NCI-H446 (cell line): Measurements from ENCODE around the gene CNIH3.

ENCODE experiments used
- DNase-seq, 2 experiments: peaks; one replicate each; lab custom pipeline; 2025; lab: John Stamatoyannopoulos, UW

CNIH3 gene

DNA sequence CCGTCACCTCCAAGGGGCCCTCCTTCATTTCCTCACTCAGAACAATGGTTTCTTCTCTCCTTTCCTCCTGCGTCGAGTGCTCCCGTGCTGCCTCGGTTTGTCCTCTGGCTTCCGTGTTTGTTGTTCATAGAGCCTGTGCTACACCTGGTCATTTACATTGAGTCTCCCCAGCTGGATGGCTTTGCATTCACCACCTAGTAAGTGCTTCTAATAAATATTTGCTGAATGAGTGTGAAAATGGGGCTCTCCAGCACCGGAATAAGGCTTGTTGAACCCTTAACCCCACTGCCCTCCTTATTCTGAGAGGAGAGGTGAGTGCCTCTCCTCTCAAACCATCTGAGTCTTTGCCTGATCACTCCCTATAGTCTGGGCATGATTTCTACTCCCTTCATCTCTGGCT is 104.9 kb downstream of the CNIH3 start:
- no peak for DNase-seq

DNA sequence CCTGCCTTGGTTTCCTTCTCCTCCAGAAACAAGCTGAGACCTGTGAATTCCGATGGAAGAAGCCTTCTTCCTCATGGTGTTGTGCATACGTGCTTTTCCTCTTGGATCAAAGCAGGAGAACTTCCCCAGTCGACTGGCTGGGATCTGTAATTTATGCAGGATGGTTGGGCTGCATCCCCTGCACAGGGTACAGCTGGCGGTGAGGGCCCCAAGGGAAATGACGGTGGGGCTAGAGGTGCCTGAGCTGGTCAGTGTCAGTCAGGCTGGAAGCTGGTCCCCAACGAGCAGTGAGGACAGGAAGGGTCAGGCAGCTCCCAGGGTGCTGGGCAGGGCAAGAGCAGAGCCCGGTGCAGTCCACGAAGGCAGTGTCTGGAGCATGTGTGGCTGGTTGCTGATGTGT is 106.7 kb downstream of the CNIH3 start:
- no peak for DNase-seq

DNA sequence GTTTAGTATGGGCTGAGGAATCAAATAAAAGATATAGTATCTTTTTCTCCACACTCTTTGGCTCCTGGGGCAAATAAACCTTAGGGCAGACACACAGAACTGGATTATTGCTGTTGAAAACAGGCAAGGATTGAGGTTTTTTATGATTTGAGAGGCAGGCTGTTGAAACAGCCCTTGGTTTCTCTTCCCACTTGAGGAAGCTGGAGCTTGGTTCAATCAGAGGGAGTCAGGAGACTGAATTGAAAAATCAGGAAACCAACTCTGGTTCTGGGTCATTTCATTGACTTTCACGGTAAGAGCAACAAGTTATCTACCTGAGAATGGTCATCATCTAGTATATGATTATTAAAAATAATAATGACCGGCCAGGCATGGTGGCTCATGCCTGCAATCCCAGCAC is 108.4 kb downstream of the CNIH3 start:
- no peak for DNase-seq

DNA sequence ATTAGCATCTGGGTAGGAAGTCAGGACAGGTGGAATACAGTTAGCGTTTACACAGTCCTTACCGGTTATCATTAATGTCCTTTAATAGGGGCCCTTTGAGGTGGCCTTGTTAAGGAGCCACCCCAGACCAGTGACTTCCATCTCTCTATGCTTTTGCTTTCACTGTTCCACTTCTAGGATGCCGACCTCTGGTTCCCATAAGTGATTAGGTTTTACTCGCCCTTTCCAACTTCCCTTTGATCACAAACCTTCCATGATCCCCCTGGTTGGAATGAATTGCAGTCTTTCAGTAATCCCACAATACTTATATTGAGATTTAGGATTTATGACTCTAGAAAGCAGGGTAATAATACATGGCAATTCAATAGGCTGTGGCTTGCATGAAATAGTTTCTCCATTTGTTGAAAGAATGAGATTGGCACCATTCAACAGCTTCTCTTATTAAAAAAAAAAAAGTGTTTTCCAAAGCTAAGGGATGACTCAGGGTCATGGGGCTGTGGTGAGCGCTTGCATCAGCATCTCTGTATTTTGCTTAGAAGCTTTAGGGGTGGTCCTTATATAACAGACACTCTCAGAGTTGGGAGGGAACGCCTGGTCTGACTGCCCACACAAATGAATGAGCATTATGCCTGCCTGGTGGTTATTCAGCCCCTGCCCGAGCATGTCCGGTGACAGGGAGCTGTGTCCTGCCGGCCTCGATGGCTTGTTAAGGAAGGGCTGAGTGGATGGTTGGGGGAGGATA is 110.5 kb downstream of the CNIH3 start:
- no peak for DNase-seq

DNA sequence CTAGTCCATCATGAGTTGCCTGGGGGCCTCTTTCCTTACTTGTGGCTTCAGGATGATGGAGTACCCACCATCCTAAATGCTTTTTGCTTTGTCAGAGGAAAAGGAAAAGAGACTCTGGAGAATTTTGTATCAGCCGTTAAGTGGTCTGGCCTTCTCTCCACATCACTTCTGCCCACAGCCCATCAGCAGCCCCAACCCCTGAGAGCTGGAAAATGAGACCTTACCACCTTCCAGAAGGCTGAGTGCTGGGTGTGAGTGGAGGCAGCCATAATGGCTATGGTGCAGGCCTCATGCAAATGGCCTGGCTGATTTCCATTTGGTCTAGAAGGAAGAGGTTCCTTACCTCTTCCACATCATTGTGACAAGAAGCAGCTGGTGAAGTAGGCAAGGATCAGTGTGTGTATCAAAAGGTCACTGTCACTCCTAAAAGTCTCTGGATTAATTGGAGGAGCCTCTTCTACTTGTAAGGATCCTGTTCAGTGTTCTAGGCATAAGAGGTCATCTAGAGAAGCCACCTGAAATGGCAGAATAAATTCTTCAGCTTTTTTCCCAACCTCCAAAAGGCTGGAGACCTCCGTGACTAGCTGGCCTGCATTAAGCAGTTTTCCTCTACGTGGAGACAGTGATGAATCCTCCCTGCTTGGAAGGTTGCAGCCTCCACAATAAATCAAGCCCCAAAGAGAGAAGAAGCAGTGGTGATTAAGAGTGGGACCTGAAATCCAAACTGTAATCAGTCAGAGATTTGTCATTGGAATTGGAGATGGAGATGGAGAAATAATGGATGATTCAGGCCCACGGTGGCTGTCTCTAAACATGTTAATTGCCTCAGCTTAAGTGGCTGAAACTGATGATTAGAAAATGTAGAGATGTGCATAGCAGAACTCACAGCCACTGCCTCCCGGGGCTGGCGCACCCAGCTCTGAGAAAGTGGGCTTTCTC is 111.5 kb downstream of the CNIH3 start:
- no peak for DNase-seq

DNA sequence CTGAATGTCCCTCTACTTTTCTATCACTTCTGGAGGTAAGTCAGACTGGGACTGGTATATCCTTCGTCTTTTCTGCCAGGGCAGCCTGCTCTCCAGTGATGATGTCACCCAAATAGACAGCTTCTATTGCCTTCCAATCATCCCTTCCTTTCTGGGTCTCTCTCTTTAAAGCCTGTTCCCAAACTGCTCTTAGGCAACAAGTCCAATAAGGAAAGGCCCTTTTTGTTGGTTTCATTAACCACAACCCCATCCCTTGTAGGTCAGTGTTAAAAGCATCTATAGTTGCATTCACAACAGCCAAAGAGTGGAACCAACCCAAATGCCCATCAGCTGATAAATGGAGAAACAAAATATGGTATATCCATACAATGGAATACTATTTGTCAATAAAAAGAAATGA is 114.4 kb downstream of the CNIH3 start:
- DNase-seq = no peak

DNA sequence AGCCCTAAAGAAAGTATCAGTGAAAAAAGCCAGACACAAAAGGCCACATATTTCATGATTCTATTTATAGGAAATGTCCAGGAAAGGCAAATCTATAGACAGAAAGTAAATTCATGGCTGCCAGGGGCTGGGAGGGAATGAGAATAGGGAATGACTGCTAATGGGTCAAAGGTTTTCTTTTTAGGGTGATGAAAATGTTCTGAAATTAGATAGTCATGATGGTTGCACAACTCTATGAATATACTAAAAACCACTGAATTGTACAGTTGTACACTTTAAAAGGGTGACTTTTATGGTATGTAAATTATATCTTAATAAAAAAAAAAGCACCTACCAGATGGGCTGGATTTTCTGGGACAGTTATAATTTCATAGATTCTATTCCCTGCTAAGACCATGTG is 114.8 kb downstream of the CNIH3 start:
- DNase-seq = no peak

DNA sequence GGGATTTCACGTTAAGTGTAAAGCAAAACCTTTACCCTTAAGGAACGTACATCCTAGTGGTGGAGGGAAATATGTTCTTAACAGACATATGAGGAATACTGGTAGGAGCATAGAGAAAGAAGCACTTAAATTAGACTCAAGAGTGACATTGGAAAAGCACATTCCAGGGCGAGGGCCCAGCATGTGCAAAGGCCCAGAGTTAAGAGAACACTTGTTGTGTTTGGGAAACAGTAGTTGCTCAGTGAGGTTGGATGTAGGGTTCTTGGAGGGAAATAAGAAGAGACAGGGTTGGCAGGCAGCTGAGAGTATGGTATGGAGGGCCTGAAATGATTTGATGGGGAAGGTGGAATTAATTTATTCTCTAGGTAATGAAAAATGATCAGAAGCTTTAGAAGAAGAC is 115.5 kb downstream of the CNIH3 start:
- no peak for DNase-seq

DNA sequence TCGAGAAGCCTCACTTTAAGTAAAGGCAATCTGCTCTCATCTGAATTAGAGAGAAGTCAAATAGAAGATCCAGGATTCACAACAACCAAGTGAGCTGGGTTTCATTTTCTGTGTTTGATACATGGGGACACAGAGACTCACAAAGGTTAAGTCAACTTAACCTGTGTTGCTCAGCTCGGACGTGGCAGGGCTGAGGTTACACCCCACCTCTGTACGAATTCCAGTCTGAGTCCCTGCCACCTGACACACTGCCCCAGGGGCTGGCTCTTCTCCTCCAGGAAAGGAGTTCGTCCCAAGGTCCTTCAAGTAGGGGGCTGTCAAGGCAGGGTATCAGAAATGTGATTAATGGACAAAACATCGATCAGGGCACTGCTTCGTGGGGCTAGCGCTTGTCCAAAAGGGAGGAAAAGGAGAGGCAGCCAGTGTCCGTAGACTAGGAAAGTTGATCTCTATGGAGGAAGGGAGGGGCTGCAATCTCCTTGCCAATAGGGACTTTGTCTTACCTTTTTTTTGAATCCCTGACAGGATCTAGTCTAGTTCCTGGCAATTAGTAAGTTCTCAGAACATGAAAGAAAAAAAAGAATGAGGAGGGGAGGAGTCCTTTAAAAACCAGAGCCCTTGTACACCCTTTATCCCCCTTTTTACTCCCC is 116.4 kb downstream of the CNIH3 start:
- DNase-seq = no peak

DNA sequence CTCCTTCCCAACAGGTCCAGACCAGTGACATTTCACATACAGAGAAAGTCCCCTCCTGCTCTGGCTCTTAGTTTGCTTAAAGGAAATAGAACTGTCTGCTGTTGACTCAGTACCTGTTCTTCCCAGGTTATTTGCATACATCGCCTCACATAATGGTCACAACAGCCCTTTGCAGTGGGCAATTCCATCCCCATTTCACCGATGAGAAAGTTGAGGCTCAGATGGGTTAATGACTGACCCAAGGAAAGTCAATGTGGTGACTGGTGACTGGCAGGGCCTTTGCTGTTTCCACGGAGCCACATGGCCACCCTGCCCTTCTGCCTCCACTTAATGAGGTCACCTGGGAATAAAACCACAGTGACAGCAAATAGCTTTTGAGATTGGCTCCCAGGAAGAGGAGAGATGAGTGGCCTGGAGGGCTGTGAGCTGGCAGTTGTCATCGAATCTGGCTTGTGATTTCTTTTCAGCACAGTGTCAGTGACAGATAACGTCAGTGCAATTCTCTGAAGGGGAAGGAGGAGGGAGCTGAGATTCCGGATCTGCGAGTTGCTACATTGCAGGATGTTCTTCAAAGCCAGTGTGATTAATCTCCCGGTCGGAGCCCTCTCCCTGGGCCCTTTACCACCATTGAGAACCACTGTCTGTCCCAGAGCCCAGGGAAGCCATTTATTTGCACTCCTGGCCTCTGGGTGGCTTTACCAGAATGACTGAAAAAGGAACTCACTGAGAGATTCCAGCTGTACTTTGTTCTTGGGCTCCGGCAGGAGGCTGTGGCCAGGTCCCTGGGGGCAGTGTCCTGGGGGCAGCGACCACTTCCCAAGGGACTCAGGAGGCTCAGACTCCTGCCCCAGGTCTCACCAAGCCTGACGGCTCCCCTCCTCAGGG is 117.2 kb downstream of the CNIH3 start:
- no peak for DNase-seq

DNA sequence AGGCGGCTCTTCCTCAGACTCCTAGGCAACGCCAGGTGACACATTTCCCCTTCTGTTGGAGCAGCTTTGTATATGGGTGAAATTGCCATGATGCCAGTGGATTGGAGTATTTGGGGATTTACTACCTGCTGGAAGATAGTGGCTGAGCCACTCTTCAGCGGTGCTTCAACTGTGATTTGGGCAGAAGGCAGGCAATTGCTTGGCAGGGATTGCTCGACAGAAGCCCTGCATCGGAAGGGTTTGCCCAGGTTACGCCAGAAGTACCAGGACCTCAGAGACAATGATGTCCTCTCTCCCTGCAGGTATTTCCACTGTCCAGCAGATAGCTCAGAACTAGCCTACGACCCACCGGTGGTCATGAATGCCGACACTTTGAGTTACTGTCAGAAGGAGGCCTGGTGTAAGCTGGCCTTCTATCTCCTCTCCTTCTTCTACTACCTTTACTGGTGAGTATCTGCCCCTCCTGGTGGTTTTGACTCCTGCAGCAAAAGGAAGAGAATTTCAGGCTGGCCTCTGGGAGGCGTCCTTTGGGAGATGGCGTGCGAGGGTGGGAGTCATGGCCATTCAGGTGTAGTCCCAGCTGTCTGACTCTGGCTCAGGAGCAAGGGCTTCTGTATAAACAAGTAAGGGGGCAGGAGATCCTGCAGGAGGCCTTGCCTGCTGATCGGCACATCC is 118.3 kb downstream of the CNIH3 start:
- DNase-seq = no peak

DNA sequence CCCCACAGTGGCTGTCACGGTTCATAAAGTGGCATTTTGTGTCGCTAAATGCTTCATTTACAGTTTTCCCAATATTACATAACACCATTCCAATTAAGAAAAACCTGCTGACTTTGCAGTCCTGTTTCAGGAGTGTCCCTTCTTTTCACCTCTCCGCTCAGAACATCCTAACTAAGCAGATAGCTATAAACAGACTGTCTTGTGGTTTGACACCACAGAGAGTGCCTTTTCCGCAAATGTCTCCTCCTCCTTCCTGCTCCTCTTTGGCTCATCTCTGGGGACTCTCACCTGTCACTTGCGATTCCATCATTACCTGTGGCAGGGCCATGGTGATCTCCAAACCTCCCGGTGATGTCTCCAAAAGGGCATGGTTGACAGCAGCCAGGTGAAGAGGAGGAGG is 119.0 kb downstream of the CNIH3 start:
- DNase-seq = no peak

DNA sequence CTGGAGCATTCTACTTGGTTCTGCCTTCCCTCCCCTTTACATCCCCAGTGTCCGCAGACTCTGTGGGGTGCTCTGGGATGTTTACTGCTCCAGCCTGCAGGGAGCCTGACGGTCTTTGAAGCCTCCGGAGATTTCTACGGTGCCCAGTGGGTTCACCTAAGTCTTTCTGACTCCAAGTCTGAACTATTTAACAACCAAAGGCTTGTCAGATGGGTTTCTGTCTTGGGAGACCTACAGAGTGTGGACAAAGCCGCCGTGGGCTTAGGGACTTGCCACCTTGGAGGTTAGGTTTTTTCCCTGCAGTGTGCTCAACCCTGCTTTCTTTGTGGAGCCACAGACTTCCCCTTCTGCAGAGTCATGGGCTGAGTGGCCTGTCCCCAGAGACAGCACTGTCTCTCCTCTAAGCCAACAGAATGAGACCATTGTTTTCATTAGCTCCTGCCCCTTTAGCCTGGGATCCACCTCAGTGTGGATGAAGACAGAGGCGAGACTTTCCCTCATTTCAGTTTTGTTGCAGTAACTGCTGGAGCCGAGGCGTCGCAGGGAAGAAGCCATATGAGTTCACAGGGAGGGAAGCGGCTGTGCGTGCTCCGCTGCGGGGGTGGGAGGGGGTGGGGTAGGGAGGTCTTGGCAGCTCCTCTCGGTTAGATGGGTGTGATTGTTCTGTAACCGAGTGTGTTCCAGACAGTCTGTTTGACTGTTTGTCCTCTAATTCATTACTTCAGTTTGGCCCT is 120.7 kb downstream of the CNIH3 start:
- no peak for DNase-seq

DNA sequence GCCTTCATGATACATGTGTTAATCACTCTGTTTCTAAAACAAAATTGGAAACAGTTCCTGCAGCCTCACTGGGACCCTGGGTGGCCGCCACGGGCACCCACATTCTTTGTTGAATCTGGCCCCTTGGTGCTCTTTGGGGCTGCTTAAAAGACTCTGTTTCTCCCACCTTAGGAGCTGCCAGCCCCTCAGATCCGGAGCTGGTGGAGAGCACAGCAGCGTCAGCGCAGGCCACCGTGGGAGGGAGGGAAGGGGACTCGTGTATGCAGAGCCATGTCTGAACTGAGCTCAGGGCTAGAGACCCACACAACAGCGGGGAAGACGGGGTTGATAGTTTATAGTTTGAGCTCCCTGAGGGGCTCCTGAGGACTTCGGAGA is 121.2 kb downstream of the CNIH3 start:
- DNase-seq = no peak

DNA sequence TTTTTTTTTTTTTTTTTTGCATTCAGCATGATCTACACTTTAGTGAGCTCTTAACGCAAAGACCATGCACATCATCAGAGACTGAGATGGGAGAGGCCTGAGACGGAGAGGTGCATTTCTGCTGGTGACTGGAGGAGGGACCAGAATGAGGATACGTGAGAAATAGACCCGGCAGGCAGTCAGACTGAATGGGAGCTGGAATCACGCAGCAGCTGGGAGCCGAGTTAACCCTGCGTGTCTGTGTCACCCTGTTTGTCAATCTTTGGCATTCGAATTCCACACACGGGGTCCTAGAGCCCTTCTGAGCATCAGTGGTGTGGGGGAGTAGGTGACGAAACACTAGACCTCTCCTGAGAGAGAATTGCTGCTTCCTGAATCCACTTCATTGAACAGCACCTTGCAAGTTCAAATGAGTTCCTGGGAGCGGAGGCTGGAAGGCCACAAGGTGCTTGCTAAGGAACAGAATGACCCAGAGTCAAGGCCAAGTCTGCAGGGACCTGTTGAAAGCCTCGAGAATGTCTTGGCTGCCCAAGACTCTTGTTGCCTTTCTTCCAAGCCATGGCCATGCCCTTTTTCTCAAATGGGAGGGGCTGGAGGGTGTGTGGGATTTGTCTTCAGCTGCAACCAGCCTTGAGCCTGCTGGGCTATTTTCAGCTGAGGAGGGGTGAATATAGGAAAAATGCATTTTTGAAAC is 123.3 kb downstream of the CNIH3 start:
- no peak for DNase-seq

DNA sequence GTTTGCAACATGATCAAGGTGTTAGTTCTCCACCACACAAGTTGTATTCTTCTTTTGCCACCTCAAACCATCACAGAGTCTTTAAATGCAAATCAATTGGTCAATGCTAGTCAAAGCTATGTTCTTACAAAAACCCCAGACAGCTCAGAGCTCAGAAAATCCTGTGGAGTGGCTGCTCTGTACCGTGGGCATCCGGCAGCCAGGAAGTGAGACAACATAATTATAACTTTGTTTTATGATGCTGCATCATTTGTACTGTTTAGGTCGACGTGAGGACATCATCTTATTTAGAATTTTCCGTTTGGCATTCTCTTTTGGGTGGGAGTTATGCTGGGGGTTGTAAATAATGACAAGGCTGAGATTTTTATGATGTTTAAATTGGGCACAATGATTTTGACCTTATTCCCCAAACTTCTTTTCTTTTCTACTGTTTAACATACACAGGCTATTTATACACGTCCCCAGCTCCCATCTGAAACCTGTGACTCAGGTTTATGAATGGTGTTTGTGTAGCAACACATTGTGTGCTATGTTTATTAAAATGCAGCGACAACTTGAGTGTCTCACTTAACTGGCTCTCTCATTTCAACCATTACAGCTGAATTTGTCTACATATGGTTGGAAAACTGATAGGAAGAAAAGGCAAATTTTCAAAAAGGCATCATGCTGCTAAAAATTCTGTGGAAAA is 124.0 kb downstream of the CNIH3 start:
- no peak for DNase-seq

DNA sequence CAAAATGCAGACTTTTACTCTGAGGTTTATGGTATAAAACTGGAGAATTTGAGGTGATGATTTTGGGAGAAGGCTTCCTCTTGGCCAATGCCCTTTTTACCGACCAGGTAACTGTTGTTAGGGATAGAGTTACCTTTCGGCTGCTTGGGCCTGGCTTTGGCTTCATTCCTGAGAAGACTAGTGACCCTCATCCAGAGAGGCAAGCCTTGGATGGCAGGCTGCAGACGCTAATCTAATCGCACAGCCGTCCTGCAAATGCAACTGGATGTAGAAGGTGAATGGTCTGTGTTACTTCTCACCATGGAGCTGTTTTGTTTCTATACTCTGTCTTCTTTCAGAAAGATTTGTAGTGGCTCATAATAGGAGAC is 124.6 kb downstream of the CNIH3 start:
- DNase-seq = no peak

DNA sequence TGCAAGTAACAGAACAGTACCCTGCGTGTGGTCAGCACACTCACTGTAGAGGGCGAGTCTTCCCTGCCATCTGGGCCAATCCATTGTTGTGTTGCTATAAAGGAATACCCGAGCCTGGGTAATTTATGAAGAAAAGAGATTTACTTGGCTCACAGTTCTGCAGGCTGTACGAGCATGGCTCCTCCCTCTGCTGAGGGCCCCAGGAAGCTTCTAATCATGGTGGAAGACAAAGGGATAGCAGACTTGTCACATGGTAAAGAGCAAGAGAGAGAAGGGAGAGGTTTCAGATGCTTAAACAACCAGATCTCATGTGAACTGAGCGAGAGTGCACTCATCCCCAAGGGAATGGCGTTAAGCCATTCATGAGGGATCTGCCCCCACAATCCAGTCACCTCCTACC is 126.2 kb downstream of the CNIH3 start:
- DNase-seq = no peak

DNA sequence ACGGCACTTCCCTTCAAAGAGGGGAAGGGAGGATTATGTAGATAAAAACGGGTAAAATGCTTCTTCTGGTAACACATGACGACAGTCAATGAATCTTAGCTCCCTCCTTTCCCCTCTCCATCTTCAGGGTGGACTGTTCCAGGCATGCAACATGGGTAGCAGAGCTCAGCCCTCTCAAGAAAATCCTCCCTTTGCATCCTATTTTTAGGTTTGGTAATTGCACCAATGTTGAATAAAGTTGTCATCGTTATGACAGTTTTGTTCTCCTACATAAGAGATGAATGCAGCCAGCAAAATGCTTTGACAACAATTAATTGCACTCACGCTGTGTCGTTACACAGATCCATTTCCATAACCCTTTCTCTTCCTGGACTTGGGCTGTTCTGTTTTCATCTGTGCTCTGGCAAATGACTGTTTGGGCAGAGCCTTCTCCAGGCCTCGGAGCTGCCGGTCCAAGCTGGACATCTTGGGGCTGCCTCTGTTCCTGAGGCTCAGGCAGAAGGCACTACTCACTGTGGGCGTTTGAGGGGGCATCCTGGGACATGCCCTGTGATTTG is 127.6 kb downstream of the CNIH3 start:
- no peak for DNase-seq
